OCI-LY3 (cell line): Measurements from ENCODE around the gene NUP88.

Experiments used
- CTCF ChIP-seq: fragments of 200-600, 300-600 bp; sonication (generic); IDR thresholded peaks from 2 replicates; pipeline ENCODE4 v1.5.1; 2014; ENCODE audit warnings: antibody characterized with exemption, low read length, low read depth
- EZH2phosphoT487 ChIP-seq: fragments of 200-600 bp; shearing (Covaris generic); IDR thresholded peaks from 2 replicates; pipeline ENCODE4 v1.6.1; 2018; ENCODE audit warnings: antibody characterized with exemption, mixed run types, low read depth

GRCh38 chr17:5362162-5362811 lies 57.2 kb downstream of the NUP88 start:
- no peak for TF ChIP-seq CTCF
- TF ChIP-seq EZH2phosphoT487: no peak
